Tibial artery (tissue), 4 donors: Measurements from ENCODE around the gene HOOK2.

Source experiments
- DNase-seq, 2 donors: peaks; one replicate each; pipeline ENCODE4 v3.0.0-alpha.2; 2019
- H3K27ac ChIP-seq, 2 donors: fragments of 200-600 bp; sonication (generic) in 1 of 2; 1 replicate in 1 of 2; 2 replicates in 1 of 2; pipeline ENCODE4 v1.5.1; 2018 to 2019; ENCODE audit warnings: mild to moderate bottlenecking in 1 of 2
- H3K27me3 ChIP-seq, 2 donors: fragments of 200-600 bp; sonication (generic) in 1 of 2; one replicate each; pipeline versions ENCODE4 v1.5.1 to v1.6.0; 2016 to 2019
- H3K36me3 ChIP-seq, 3 donors: fragments of 200-600 bp; sonication (generic) in 2 of 3; one replicate each; pipeline ENCODE4 v1.5.1; 2016 to 2019; ENCODE audit warnings: mild to moderate bottlenecking in 2 of 3
- H3K4me1 ChIP-seq, 4 donors: fragments of 200-600 bp; sonication (generic) in 2 of 4; 1 replicate in 3 of 4; 2 replicates in 1 of 4; pipeline ENCODE4 v1.5.1; 2016 to 2019
- H3K4me3 ChIP-seq, 2 donors: fragments of 200-600 bp; sonication (generic) in 1 of 2; 1 replicate in 1 of 2; 2 replicates in 1 of 2; pipeline ENCODE4 v1.5.1; 2018 to 2019; ENCODE audit warnings: mild to moderate bottlenecking in 2 of 2
- H3K9me3 ChIP-seq, 3 donors: fragments of 200-600 bp; sonication (generic) in 1 of 3; one replicate each; pipeline ENCODE4 v1.5.1; 2016 to 2019
- CTCF ChIP-seq, 2 experiments: fragments of 200-600 bp in 1 of 2; fragments of 450-650 bp in 1 of 2; IDR thresholded peaks; one replicate each; pipeline ENCODE4 v1.5.1; 2017 to 2019; ENCODE audit warnings: antibody characterized with exemption in 2 of 2, mild to moderate bottlenecking in 1 of 2, moderate library complexity in 1 of 2
- intact Hi-C: fragments of 100-400 bp; cut with DNase I; formaldehyde crosslinking; loops from one replicate; pipeline ENCODE4 v1.15.0; 2023; ENCODE audit warnings: low total_unique reads

HOOK2 gene

GRCh38 chr19:12751635-12752034, 23.7 kb downstream of the HOOK2 start, which contains the start of gene BEST2:
Gene BEST2, plus strand, starts transcription at chr19:12751791. Its CDS starts 802 bp downstream, at chr19:12752593.
- DNase-seq, result no peak
- Histone ChIP-seq H3K36me3 (peaks cover 15 to 20% (median 18%) of the 10 kb centered on the region in 3 donors), H3K27me3 (peaks cover 0 to 37% of the 10 kb centered on the region in 2 donors), H3K4me3 (no peak within 1 kb of the TSS), H3K27ac (no peak within 1 kb of the TSS), H3K4me1 (no peaks in the 10 kb centered on the region), H3K9me3 (no peaks in the 10 kb centered on the region)
- no peak for TF ChIP-seq CTCF (IDR thresholded peaks at IDR 0.05)
- intact Hi-C loops, result no loop called here

- H3K9me3 ChIP-seq, result no peaks in the 10 kb centered on the region
- TF ChIP-seq CTCF (IDR thresholded peaks at IDR 0.05), result no peak
- H3K4me3 ChIP-seq, result no peak overlapping the region
- intact Hi-C loops, result no loop called here
- peaks cover 0 to 37% of the 10 kb centered on the region in 2 donors for H3K27me3 ChIP-seq
- H3K36me3 ChIP-seq, result peaks cover 22 to 28% (median 26%) of the 10 kb centered on the region in 3 donors
- H3K4me1 ChIP-seq, result no peaks in the 10 kb centered on the region
- DNase-seq, result no peak
- no peak overlapping the region for H3K27ac ChIP-seq
Measured at GRCh38 chr19:12750851-12751250, 24.5 kb downstream of the HOOK2 start.

- no peak for TF ChIP-seq CTCF (IDR thresholded peaks at IDR 0.05)
Measured at GRCh38 chr19:12749938-12750521, 25.3 kb downstream of the HOOK2 start.

GRCh38 chr19:12748489-12748888, 26.9 kb downstream of the HOOK2 start:
- Histone ChIP-seq H3K36me3 (peaks cover 31 to 51% (median 43%) of the 10 kb centered on the region in 3 donors), H3K27ac (no peak overlapping the region), H3K4me3 (no peak overlapping the region), H3K27me3 (peaks cover 0 to 31% of the 10 kb centered on the region in 2 donors), H3K4me1 (no peaks in the 10 kb centered on the region), H3K9me3 (no peaks in the 10 kb centered on the region)
- DNase-seq, result no peak
- intact Hi-C loops, result no loop called here
- no peak for TF ChIP-seq CTCF (IDR thresholded peaks at IDR 0.05)

More at GRCh38 chr19:12749938-12750521, 25.3 kb downstream of the HOOK2 start:
- H3K9me3 ChIP-seq, result no peaks in the 10 kb centered on the region
- peaks cover 0 to 37% of the 10 kb centered on the region in 2 donors for H3K27me3 ChIP-seq
- no peak overlapping the region for H3K4me3 ChIP-seq
- peaks cover 30 to 36% (median 34%) of the 10 kb centered on the region in 3 donors for H3K36me3 ChIP-seq
- no peak for DNase-seq
- no peak overlapping the region for H3K27ac ChIP-seq
- intact Hi-C loops, result no loop called here
- no peaks in the 10 kb centered on the region for H3K4me1 ChIP-seq

GRCh38 chr19:12745166-12745897, 30.0 kb downstream of the HOOK2 start:
- Histone ChIP-seq H3K27ac (no peak overlapping the region), H3K4me3 (no peak overlapping the region), H3K4me1 (no peaks in the 10 kb centered on the region), H3K27me3 (peaks cover 0 to 11% of the 10 kb centered on the region in 2 donors), H3K36me3 (peaks cover 50 to 81% (median 65%) of the 10 kb centered on the region in 3 donors), H3K9me3 (no peaks in the 10 kb centered on the region)
- no peak for DNase-seq
- no peak for TF ChIP-seq CTCF (IDR thresholded peaks at IDR 0.05)
- intact Hi-C loops, result no loop called here
